ENCODE results near the gene SLC44A5. TPM values are rescaled to one million over a fixed set of nuclear protein-coding genes. Genes with fewer than 3 reads are reported as not detected.

The SLC44A5 gene
- total RNA-seq, 3 donors from 2014 or later = 1.6 to 4.6 (median 4.2) TPM

DNA sequence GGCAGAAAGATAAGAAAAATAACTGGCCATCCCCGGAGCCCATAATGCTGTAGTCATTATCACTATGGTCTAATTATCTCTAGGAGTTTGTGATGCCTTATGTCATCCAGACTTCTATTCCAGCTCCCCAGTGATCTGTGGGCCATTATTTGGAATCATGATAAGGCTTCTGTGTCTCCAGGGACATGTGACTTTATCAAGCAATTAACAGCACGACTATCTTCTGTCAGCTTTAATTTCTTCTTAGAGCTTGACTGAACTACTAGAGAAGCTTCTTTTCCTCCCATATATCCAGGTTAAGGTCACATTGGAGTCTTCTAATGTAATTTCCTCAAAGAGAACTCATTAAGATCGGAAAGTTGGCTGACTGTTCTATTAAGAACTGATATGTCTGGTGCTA is 376.4 kb downstream of the SLC44A5 start:
- DNase-seq (no peak), ATAC-seq (no peak)
- no peaks in the 10 kb centered on the region for H3K36me3 ChIP-seq (ENCODE audit: low read depth)
- H3K4me1 ChIP-seq (ENCODE audit: low read depth) = no peaks in the 10 kb centered on the region
- TF ChIP-seq, protein P1, sequence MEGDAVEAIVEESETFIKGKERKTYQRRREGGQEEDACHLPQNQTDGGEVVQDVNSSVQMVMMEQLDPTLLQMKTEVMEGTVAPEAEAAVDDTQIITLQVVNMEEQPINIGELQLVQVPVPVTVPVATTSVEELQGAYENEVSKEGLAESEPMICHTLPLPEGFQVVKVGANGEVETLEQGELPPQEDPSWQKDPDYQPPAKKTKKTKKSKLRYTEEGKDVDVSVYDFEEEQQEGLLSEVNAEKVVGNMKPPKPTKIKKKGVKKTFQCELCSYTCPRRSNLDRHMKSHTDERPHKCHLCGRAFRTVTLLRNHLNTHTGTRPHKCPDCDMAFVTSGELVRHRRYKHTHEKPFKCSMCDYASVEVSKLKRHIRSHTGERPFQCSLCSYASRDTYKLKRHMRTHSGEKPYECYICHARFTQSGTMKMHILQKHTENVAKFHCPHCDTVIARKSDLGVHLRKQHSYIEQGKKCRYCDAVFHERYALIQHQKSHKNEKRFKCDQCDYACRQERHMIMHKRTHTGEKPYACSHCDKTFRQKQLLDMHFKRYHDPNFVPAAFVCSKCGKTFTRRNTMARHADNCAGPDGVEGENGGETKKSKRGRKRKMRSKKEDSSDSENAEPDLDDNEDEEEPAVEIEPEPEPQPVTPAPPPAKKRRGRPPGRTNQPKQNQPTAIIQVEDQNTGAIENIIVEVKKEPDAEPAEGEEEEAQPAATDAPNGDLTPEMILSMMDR (IDR thresholded peaks at IDR 0.05) = no peak
- intact Hi-C loops (cut with DNase I, micrococcal nuclease) = no loop called here
- no peaks in the 10 kb centered on the region for H3K9me3 ChIP-seq
- no peak overlapping the region for H3K4me3 ChIP-seq

DNA sequence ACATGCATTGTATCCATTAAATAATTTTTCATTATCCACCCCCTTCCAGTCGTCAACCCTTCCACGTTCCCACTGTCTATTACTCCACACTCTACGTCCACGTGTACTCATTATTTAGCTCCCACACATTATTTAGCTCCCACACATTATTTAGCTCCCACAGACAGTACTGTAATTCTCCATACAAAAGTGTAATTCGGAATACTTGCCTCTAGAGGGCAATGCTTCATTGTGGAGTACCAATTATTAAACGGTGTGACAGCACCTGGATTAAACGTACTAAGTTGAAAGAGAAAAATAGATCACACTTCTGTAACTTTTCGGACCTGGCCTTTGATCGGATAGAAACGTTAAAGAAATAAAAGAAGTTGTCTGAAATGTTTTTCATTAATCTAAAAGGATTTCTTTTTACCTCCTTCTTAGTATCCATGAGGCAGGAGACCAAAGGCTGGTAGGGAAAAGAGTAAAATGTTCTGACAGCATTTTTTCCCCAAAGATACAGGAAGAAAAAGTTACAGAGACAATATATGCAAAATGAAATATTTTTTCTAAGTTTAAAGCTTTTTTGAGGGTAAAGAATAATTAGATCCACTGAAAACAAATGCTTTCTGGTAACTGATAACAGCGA is 377.5 kb downstream of the SLC44A5 start:
- Histone ChIP-seq H3K4me3 (no peak overlapping the region), H3K36me3 (ENCODE audit: low read depth) (no peaks in the 10 kb centered on the region), H3K9me3 (no peaks in the 10 kb centered on the region), H3K4me1 (ENCODE audit: low read depth) (no peaks in the 10 kb centered on the region)
- no peak for DNase-seq
- TF ChIP-seq, protein P1 (IDR thresholded peaks at IDR 0.05) = no peak
- peak; percentile 52 for ATAC-seq
- intact Hi-C loops (cut with DNase I, micrococcal nuclease) = no loop called here

DNA sequence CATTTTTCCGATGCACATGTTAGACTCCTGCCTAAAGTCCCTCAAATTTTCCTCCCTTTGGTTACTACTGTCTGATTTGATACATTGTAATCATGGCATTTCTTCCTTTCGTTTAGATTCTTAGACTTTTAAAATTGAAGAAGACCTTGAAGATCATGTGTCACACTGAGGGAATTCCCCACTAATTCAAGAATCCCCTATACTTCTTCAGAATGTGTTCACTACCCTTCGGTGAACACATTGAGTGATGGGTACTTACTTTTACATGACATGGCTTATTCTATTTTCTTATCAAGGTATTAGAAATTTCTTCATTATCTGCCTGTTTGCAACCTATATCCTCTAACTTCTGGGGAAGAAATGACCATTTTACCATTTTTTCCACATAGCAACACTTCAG is 390.8 kb downstream of the SLC44A5 start:
- DNase-seq (no peak), ATAC-seq (no peak)
- Histone ChIP-seq H3K4me1 (ENCODE audit: low read depth) (no peaks in the 10 kb centered on the region), H3K36me3 (ENCODE audit: low read depth) (no peaks in the 10 kb centered on the region), H3K9me3 (no peaks in the 10 kb centered on the region), H3K4me3 (no peak overlapping the region)
- TF ChIP-seq, protein P1 (IDR thresholded peaks at IDR 0.05) = no peak
- intact Hi-C loops (cut with DNase I, micrococcal nuclease) = no loop called here

DNA sequence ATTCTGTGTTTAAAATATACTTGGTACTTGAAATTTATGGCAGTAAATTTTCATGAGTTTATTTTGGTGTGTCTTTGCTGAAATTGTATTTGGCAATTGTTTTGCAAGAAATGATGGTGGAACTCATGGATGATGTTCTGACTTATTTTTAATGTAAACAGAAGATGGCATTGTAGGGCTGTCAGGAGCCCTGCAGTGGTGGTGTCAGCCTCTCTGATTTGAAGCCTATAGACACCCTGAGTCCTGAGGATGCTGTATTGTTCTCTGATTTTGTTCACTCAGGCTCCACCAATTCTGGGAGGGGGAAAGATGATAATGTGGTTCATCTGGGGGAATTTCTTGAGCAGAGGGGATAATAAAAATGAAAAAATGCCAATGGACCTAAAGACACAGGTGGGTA is 396.9 kb downstream of the SLC44A5 start:
- no peaks in the 10 kb centered on the region for H3K36me3 ChIP-seq (ENCODE audit: low read depth)
- TF ChIP-seq, protein P1 (IDR thresholded peaks at IDR 0.05) = no peak
- intact Hi-C loops (cut with DNase I, micrococcal nuclease) = no loop called here
- H3K4me1 ChIP-seq (ENCODE audit: low read depth) = no peaks in the 10 kb centered on the region
- no peak for ATAC-seq
- no peak overlapping the region for H3K4me3 ChIP-seq
- no peak for DNase-seq
- no peaks in the 10 kb centered on the region for H3K9me3 ChIP-seq

DNA sequence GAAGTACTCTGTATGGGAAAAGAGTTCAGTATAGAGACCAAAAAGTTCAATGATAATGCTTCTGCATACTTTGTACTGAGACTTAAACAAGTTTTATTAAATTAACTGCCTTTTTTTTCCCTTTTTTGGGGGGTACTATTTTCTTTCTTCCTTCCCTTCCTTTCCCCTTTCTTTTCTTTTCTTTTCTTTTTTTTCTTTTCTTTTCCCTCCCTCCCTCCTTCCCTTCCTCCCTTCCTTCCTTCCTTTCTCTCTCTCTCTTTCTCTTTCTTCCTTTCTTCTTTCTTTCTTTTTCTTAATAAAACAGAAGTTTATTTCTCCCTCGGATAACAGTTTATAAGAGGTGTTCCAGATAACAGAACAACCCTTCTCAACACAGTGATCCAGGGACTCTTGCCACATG is 399.3 kb downstream of the SLC44A5 start:
- DNase-seq (no peak), ATAC-seq (no peak)
- H3K4me3 ChIP-seq = no peak overlapping the region
- intact Hi-C loops (cut with DNase I, micrococcal nuclease) = no loop called here
- H3K4me1 ChIP-seq (ENCODE audit: low read depth) = no peaks in the 10 kb centered on the region
- no peaks in the 10 kb centered on the region for H3K36me3 ChIP-seq (ENCODE audit: low read depth)
- TF ChIP-seq, protein P1 (IDR thresholded peaks at IDR 0.05) = no peak
- H3K9me3 ChIP-seq = no peaks in the 10 kb centered on the region

DNA sequence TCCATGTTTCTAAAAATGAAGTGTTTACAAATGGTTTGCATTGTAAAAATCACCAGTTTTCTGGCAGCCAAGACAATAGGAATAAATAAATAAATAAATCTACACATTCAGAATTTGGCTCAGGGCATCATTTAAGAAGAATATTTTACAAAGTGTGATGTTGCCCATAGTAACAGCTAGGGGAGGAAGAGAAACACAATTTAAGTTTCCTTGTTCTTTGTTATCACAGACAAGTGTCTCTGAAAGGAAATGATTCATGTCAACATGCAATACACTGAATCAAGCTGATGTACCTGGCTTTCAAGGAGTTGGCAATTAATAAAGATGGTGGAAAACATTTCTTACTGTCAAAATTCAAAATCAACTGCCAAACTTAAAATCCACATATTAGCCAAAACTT is 402.1 kb downstream of the SLC44A5 start:
- H3K4me3 ChIP-seq = no peak overlapping the region
- ATAC-seq = no peak
- TF ChIP-seq, protein P1 (IDR thresholded peaks at IDR 0.05) = no peak
- no peak for DNase-seq
- no peaks in the 10 kb centered on the region for H3K9me3 ChIP-seq
- intact Hi-C loops (cut with DNase I, micrococcal nuclease) = loop anchor here (10.0 kb wide), 2 partner anchors 434 to 444 kb away; no protein-coding TSS in a partner anchor
- no peaks in the 10 kb centered on the region for H3K4me1 ChIP-seq (ENCODE audit: low read depth)
- no peaks in the 10 kb centered on the region for H3K36me3 ChIP-seq (ENCODE audit: low read depth)

Data from mucosa of descending colon (tissue), 3 donors.